Measurements from ENCODE around the gene PPP1R26. TPM values are rescaled to one million over a fixed set of nuclear protein-coding genes. Genes with fewer than 3 reads are reported as not detected.

PPP1R26 gene
- total RNA-seq, 1 donor from 2014 or later: 23.0 TPM

- Histone ChIP-seq H3K4me1 (peaks cover 8% of the 10 kb centered on the region), H2AFZ (replicated peaks) (no peak overlapping the region), H3K9me3 (ENCODE audit: low read depth) (no peaks in the 10 kb centered on the region), H3K79me2 (ENCODE audit: low read depth) (peaks cover 30% of the 10 kb centered on the region), H3K27ac (no peak overlapping the region), H3F3A (ENCODE audit: low read depth) (no peaks in the 10 kb centered on the region), H4K20me1 (ENCODE audit: low read depth) (peaks cover 41% of the 10 kb centered on the region), H3K27me3 (no peaks in the 10 kb centered on the region), H3K9ac (no peak overlapping the region), H3K4me3 (no peak overlapping the region), H3K36me3 (no peaks in the 10 kb centered on the region), H3K4me2 (no peak overlapping the region)
- H3K9me3 Mint-ChIP-seq: no peaks in the 10 kb centered on the region
- H3K4me3 Mint-ChIP-seq: no peak overlapping the region
- no peak overlapping the region for H3K27ac Mint-ChIP-seq
- TF ChIP-seq EZH2 (IDR thresholded peaks at IDR 0.05): no peak
- TF ChIP-seq CTCF (IDR thresholded peaks at IDR 0.05): peak; percentile 5
- TF ChIP-seq EZH2phosphoT487 (IDR thresholded peaks at IDR 0.05): no peak
- peaks cover 7% of the 10 kb centered on the region for H3K4me1 Mint-ChIP-seq
- DNase-seq (ENCODE audit: low spot score): no peak
- peaks cover 2% of the 10 kb centered on the region for H3K27me3 Mint-ChIP-seq (ENCODE audit: insufficient read depth, low read depth)
- peaks cover 14% of the 10 kb centered on the region for H3K36me3 Mint-ChIP-seq
Observed at GRCh38 chr9:135485832-135486231, 6.2 kb downstream of the PPP1R26 start.

- no peaks in the 10 kb centered on the region for H3K27me3 ChIP-seq
- H3K4me2 ChIP-seq: no peak overlapping the region
- no peaks in the 10 kb centered on the region for H3K36me3 ChIP-seq
- TF ChIP-seq EZH2 (IDR thresholded peaks at IDR 0.05) (no peak), CTCF (IDR thresholded peaks at IDR 0.05) (no peak), EZH2phosphoT487 (IDR thresholded peaks at IDR 0.05) (no peak)
- no peaks in the 10 kb centered on the region for H3K9me3 Mint-ChIP-seq
- H3F3A ChIP-seq (ENCODE audit: low read depth): no peaks in the 10 kb centered on the region
- H3K4me1 Mint-ChIP-seq: peaks cover 4% of the 10 kb centered on the region
- peaks cover 1% of the 10 kb centered on the region for H3K4me1 ChIP-seq
- H3K79me2 ChIP-seq (ENCODE audit: low read depth): peaks cover 23% of the 10 kb centered on the region
- H3K27me3 Mint-ChIP-seq (ENCODE audit: insufficient read depth, low read depth): peaks cover 2% of the 10 kb centered on the region
- H2AFZ ChIP-seq (replicated peaks): no peak overlapping the region
- no peak overlapping the region for H3K27ac Mint-ChIP-seq
- H4K20me1 ChIP-seq (ENCODE audit: low read depth): peaks cover 35% of the 10 kb centered on the region
- H3K4me3 ChIP-seq: no peak overlapping the region
- H3K9me3 ChIP-seq (ENCODE audit: low read depth): no peaks in the 10 kb centered on the region
- H3K27ac ChIP-seq: no peak overlapping the region
- DNase-seq (ENCODE audit: low spot score): no peak
- H3K9ac ChIP-seq: no peak overlapping the region
- H3K4me3 Mint-ChIP-seq: no peak overlapping the region
- peaks cover 14% of the 10 kb centered on the region for H3K36me3 Mint-ChIP-seq
Observed at GRCh38 chr9:135486267-135487065, 6.9 kb downstream of the PPP1R26 start.

- H3K4me3 Mint-ChIP-seq: no peak overlapping the region
- H4K20me1 ChIP-seq (ENCODE audit: low read depth): peaks cover 25% of the 10 kb centered on the region
- DNase-seq (ENCODE audit: low spot score): no peak
- no peaks in the 10 kb centered on the region for H3K9me3 Mint-ChIP-seq
- H3K9ac ChIP-seq: no peak overlapping the region
- H3F3A ChIP-seq (ENCODE audit: low read depth): no peaks in the 10 kb centered on the region
- H3K36me3 ChIP-seq: no peaks in the 10 kb centered on the region
- H3K27ac Mint-ChIP-seq: no peak overlapping the region
- no peaks in the 10 kb centered on the region for H3K27me3 ChIP-seq
- peaks cover 14% of the 10 kb centered on the region for H3K79me2 ChIP-seq (ENCODE audit: low read depth)
- H3K27me3 Mint-ChIP-seq (ENCODE audit: insufficient read depth, low read depth): peaks cover 2% of the 10 kb centered on the region
- no peaks in the 10 kb centered on the region for H3K9me3 ChIP-seq (ENCODE audit: low read depth)
- H3K4me1 Mint-ChIP-seq: no peaks in the 10 kb centered on the region
- no peak overlapping the region for H2AFZ ChIP-seq (replicated peaks)
- peaks cover 13% of the 10 kb centered on the region for H3K36me3 Mint-ChIP-seq
- no peaks in the 10 kb centered on the region for H3K4me1 ChIP-seq
- H3K4me2 ChIP-seq: no peak overlapping the region
- no peak overlapping the region for H3K4me3 ChIP-seq
- H3K27ac ChIP-seq: no peak overlapping the region
- TF ChIP-seq CTCF (IDR thresholded peaks at IDR 0.05): no peak
- no peak for TF ChIP-seq EZH2 (IDR thresholded peaks at IDR 0.05)
- no peak for TF ChIP-seq EZH2phosphoT487 (IDR thresholded peaks at IDR 0.05)
Observed at GRCh38 chr9:135487281-135488012, 7.9 kb downstream of the PPP1R26 start.
